ENCODE data around the gene MYL11.

GRCh38 chr16:30406795-30407101 lies 32.1 kb downstream of the MYL11 start:
- TF ChIP-seq CTCF (IDR thresholded peaks at IDR 0.05): no peak
- no peak for TF ChIP-seq POLR2A (IDR thresholded peaks at IDR 0.05)
- no peak for TF ChIP-seq POLR2AphosphoS5 (IDR thresholded peaks at IDR 0.05)
